NCI-H146 treated with DMSO at 0.1 percent for 48 hours (cell line): ENCODE results near the gene KIF12.
"Not testable (repeated sequence)": the region's sequence is repeated elsewhere in the genome, so short reads cannot be mapped to it uniquely, and the experiment has no call there.

Source experiments
- DNase-seq: peaks from one replicate; lab custom pipeline; 2025; ENCODE audit not compliant: unreplicated experiment; lab: John Stamatoyannopoulos, UW

KIF12 gene

DNA sequence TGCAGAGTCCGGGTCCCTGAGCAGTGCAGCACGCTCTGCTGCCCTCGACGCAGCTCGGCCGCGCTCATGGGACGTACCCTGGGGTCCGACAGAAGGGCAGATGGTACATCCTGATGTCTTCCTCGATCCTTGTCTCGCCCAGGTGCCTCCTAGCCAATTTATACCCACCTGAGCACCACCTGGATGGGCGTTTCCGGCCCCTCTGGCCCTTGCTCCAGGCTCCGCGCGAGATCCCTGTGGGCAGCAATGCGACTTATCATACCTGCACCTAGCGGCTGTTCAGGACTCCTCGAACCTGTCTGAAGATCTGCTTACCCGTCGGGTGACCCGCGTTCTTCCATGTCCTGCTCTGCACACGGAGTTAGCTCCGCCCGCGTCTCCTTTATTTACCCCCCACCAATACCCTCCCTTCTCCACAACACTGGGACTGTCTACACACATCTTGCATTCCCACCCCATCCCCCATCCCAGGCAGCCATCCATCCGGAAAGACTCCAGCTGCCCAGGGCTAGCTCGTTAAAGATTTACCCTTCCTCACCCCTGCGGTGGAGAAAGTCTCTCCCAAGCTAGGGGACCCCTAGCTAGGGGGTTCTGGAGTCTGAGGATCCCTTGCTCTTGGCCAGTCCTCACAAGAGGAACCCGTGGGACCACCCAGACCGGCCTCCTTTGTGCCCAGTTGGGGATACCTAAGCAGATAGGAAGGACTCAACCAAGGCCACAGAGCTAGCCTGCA is at the start of gene KIF12:
TSS of gene KIF12 (minus strand) at position 357 of the 733 bp plus-strand sequence. CDS start at position 341, 16 bp downstream.
- DNase-seq, result no peak

DNA sequence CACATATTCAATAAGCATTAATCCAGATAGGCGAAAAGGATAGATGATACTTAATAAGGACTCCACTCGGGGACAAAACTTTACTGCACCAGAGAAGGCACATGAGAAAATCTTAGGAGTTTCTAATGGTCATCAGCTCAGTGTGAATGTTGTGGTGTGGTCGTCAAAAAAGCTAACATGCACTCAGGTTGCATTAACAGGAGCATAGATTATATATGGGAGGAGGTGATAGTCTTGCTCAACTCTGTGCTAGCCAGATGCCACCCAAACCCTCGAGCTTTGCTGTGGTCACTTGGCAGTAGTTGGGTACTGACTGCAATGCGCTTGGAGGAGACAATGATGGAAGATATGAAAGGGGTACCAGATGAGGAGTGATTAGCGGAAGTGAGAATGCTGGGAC is 47.6 kb upstream of the KIF12 start:
- no peak for DNase-seq

DNA sequence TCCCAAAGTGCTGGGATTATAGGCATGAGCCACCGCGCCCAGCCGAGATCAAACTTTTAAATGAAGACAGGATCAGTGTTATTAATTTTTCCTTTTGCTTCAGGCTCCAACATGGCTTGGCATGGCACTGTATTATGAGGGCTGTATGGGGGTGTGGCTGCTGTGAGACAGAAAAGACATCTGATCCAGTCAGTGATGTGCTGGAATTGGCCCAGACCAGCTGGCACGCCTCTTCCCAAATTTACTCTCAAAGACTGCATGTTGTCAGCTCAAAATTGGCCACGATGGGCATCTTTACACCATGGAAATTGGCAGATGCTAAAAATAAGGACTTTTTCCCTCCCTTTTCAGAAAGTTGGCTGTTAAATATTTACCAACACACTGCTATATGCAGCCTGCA is 44.1 kb upstream of the KIF12 start:
- no peak for DNase-seq

DNA sequence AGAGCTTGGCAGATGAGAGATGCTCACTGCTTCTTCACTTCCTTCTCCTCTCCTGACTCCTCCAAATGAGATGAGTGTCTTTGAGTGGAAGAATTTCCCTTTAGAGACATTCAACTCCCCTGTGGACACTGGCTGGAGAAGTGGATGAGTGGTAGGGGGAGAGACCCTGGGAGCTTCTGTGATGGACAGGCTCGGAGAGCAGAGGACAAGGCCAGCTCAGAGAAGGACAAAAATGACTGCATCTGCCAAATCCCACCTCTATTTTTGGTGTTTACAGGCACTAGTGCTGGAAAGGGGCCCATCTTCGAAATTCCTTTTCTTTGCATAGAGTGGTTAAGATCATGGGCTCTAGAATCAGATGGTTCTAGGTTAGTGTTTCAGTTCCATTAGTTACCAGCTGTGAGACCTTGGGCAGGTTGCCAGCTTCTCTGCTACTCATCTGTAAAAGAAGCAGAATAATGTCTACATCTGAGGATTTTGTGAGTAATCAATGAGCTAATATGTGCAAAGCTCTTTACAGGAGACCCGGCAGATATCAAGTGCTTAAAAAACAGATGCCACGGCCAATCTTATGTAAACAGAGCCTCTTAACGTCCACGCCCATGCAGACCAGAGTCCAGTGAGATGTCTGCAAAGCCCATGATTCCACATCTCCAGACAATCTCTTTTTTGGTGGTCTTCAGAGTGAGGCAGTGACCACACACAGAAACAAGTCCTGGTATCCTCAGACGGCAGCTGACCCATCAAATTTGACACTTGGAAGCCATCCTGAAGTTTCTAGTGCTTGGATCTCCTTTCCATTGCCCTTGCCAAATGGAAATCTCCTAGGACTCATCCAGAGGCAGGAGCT is 42.7 kb upstream of the KIF12 start:
- no peak for DNase-seq

DNA sequence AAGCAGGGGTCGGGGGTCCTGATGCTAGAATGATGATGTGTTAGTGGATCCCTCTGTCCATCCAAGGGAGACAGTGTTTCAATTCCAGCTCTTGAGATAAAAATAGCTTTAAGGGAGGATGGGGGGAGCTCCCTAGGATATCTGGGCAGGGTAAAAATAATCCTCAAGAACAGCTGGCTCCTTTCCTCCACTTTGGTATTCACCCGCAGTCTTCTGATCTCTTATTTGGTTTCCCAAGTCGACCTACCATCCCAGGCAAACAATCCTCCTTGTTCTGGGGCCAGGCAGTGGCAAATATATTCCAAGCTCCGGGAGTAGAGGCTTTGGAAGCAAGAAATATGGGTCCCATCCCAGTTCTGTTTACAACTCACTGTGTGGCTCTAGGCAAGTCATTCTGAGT is 41.8 kb upstream of the KIF12 start:
- no peak for DNase-seq

DNA sequence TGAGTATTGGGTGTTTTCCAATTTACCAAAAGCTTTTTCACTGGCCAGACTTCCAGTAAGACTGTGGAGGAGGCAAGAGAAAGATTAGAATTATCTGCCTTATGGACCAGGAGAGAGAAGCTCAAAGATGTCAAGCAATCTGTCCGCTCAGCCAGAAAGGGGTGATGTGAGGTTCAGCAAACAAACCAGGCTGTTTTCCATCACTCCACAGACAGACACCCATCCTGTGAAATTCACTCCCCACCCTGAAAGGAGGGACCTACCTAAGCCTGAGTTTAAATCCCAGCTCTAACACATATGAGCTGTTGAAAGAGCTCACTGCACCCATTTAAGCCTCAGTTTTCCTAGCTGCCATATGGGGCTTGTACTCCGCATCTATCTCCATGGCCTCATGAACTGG is 41.3 kb upstream of the KIF12 start:
- DNase-seq, result no peak

DNA sequence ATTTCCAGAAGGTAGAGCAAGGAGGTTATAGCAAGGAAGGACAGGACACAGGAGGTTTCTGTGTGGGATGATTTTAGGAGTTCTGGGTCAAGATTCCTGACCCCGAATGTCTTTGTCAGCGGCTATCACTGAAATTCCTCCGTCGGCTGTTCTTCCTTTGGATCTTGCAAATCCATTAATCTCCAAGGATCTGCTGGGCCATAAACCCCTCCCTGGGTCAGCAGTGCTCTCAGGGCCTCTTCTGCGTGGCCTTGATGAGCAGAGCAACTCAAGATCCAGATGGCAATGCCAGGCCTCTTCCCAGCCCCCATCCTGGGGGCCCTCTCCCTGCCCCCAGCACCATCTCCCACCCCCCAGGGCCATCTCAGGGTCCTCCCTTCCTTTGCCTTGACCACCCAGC is 40.0 kb upstream of the KIF12 start:
- DNase-seq, result no peak

DNA sequence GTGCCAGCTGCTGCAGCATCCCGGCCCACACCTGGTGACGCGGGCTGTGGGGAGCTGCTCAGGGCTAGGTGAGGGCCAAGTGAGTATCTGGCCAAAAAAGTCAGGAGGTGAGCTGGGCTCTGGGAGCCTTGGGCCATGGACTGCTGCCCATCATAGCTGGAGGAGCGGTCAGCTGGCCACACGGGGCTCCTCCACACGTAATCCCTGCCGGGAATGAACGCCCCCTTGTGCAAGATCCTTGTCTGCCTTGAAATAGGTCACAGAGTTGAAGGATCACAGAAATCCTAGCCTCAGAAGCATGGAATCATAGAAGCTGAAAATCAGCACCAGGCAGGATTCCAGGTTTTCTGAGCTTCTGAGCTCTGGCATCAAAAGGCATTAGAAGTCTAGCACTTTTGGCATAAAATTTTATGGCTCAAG is 39.5 kb upstream of the KIF12 start:
- DNase-seq, result no peak

DNA sequence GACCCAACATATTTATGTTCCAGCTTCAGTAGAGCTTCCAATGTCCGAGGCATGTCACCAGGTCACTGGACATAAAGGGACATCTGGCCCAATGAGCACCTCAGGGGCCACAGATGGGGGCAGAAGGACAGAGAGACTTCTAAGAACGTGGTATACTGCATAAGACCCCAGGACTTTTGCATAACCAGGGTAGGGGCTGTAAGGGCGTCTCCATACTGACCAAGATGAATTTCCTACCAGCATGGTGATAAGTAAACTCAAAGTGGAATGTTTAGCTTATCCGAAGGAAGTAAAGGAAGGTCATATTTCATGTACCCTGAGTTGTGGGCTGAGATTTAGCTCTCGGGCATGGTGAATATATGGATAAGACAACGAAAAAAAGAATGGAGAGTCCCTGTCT is 38.7 kb upstream of the KIF12 start:
- no peak for DNase-seq

DNA sequence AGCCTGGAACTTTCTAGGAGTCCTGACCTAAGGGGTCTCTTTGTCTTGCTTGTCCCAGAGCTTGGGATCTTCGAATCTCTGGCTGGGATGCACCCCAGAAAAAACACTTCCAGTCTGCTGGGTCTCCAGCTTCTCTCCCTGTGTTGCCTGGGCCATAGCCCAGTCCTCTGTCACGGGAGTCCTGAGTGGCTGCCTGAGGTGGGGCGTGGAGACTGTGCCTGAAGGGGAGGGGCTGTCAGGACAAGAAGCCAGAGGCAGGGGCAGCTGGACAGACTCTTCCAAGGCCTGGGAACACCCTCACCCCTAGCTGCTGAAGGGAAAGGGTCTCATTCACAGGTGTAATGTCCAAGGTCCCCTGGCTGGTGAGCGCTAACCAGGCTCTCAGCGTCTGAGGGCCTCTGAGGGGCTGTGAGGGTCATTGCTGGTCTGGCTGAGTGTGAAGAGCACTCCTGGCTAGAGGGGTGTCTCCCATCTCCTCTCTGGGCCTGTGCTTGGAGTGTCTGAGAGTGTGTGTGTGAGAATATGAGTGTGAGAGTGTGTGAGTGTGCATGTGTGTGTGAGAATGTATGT is 35.8 kb upstream of the KIF12 start:
- DNase-seq, result no peak

DNA sequence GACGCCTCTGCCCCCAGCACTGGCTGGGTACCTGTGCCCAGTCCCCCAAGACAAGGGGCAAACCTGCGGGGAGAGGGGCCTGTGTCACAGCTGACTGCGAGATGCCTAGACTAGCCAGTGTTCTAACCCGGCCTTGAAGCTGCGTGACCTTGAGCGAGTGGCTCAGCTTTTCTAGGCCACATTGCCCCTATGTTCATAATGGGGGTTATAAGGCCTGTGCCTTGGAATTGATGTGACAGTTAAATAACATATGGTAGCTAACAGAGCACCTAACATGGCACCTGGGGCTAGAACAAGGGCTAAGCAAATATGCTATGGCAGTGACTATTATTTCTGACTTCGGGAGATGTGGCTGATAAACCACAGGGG is 33.4 kb upstream of the KIF12 start:
- no peak for DNase-seq

DNA sequence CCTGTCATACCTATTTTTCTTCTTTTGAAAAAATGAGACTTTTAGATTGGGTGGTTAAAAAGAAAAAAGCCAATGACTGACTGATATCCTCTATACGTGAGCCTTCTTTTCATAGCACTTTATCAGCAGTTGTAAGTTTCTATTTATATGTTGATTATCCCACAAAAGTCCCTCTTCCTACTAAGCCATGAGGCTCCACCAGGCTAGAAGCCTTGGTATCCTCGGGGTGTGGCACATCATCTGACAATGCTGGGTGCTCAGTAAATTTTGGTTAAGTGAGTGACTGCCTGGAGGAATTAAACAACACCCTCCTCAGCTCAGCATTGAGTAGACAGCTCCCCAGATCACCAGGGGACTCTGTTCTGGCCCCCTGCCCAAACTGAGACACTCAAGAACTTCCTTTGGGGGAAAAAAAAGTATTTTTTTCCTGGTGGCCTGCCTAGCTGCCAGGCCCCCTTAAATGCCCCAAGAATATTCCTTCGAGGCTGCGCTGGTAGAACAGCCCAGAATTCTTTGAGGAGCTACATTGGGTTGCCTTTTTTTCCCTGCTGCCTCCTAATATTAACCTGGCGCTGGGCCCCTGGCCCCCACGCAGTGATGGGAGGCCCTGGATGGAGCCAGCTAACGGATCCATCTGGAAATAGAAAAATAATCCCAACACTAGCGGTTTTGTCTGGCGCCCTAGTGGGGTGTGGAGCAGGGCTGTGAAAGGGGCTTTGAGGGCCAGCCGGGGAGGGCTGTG is 32.9 kb upstream of the KIF12 start:
- DNase-seq, result no peak

DNA sequence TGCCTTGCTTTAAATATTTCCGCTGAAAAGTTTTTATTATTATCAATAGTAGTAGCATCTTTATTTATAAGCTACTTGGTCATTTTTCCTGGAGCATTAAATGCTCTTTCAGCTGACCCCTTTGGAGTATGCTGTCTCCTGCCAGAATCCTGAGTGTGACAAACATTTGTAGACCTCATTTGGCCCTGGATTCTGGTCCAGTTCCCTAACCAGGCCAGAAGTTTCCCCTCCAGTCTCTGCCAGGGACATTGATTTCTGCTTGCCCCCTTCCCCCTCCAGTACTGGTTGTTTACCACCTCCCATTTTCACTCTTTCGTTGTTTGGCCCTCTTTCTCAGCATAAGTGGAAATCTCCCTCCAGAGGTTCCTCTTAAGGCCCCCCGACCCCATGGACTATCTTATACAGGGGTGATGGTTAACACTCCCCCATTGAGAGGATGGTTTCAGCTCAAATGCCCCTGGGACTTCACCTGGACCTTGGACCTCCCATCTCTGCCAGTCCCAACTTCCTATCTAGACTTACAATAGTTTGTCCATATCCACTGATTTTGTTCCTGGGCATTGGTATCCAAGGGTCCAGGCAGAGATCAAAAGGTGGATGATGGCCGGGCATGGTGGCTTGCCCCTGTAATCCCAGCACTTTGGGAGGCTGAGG is 31.7 kb upstream of the KIF12 start:
- no peak for DNase-seq

DNA sequence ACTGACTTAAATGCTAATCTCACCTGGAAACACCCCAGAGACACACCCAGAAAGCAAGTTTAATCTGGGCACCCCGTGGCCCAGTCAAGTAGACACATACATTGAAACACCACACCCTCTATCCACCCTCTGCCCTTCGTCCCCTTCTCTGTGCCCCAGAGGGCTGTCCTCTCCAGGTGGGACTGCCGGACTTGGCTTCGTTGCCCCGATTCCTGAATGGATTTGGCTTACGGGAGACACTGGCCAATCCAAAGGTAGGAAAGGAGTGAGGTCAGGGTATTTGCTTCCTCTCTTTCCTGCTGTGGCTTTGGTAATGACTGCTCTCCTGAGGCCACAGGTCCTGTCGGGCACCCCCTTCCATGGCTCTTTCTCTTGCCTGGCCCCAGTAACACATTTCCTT is 31.0 kb upstream of the KIF12 start:
- no peak for DNase-seq

DNA sequence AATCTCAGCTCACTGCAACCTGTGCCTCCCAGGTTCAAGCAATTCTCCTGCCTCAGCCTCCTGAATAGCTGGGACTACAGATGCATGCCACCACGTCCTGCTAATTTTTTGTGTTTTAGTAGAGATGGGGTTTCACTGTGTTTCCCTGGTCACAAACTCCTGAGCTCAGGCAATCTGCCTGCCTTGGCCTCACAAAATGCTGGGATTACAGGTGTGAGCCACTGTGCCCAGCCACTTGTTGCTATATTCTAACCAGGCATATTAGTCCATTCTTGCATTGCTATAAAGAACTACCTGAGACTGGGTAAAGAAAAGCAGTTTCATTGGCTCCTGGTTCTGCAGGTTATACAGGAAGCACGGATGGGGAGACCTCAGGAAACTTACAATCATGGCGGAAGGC is 29.7 kb upstream of the KIF12 start:
- DNase-seq, result not testable (repeated sequence)

DNA sequence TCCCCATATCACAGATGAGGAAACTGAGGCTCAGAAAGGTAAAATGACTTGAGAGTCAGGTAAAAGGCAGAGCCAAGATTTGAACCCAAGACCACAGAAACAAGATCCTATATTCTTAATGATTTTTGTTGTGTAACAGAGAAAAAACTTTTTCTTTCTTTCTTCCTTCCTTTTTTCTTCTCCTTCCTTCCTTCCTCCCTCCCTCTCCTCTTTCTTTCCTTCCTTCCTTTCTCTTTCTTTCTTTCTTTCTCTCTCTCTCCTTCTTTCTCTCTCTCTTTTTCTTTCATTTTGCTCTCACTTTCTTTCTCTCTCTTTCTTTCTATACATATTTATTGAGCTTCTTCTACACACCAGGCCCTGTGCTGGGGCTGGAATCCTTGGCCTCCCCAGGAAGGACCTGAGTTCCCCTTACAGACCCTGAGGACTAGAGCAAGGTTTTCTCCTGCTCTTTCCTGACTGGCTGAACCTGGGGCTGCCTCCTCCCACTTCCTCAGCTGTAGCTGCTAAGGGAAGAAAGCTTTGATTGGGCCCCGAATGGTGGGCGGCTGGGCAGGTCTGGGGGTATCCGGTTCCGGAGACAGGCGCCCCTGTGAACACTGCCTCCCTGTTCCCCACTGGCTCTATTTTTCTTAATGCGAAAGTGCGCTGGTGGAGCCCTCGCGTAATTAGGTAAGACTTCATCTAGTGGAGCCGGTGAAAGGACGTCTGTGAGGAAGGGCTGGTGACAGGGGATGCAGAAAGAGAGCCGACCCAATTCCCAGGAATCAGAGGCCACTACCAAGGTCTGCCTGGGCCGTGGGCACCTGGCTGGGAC is 27.4 kb upstream of the KIF12 start:
- no peak for DNase-seq

DNA sequence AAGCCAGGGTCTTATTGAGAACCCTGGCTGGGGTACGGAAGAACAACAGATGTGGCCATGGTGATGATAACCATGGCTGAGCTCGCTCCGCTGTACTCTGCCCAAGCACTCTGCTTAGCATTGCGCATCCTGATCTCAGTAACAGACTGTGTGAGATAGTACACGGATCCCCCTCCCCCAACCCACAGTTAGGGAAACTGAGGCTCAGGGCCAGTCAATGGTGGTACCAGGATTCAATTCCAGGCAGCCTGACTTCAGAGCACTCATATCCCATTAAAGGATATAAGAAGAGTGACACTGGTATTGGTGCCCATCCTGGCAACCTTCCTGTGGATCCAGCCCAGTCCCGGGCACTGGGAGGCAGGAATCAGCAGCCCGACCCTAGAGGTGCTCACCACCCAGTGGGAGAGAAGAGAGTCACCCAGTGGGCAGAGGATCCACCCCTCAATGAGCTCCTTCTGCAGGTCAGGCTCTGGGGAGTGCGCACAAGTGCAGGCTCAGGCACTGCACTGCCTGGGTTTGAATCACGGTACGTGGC is 26.5 kb upstream of the KIF12 start:
- no peak for DNase-seq

DNA sequence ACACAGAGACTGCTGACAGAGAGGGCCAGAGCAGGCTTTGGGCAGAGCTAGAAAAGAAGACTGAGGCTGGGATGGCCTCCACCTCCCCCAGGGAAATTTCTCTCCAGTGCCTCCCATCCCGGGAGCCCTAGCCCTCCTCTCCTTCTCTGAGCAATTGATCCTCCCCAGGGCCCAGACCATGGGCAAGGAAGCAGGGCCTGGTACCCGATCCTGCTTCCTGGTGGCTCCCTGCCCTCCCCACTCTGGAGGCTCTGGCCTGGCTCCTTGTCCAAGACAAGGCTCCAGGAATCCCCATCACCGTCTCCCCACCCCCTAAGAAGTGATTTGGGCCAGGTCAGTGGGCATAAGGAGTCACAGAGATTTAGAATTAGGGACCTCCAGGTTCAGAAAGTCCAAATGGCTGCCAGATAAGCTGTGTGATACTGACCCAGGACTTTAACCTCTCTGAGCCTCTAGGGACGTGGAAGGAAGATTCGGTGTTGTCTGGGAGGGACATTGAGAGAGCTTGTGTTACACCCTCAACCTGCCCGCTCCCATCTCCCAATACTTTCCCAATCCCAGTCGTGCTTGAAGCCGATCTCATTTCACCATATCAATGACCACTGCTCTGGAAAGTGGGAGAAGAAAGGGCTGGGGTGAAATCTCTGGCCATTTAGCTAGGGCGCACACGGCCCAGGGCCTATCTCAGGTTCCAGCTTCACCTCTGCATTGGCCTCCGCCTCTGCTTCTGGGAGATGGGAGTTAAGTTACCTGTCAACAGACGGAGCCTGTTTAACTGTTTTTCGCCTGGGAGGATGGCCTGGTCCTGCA is 25.8 kb upstream of the KIF12 start:
- no peak for DNase-seq

DNA sequence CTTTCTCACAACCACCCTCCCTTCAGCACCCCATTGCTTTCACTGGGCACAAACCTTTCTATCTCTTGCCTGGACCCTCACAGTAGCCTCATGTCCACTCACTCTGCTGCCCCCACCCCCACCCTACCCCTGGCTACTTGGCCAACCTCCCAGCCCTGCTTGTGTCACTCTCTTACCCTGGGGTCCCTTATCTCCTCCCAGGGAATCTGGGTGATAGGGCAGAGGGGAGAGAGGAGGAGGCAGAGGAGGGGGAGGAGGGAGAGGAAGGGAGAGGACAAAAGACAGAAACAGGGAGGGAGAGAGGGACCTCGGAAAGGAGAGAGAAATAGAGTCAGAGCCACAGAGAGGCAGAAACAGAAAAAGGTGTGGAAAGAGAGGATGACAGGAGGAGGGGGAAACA is 25.0 kb upstream of the KIF12 start:
- DNase-seq, result no peak
